ENCODE measurements around the gene SLC22A15. TPM values are rescaled to one million over a fixed set of nuclear protein-coding genes. Genes with fewer than 3 reads are reported as not detected.
"Not testable (repeated sequence)": the region's sequence is repeated elsewhere in the genome, so short reads cannot be mapped to it uniquely, and the experiment has no call there.

The SLC22A15 gene
- total RNA-seq, 1 donor from 2014 or later = 4.5 TPM

DNA sequence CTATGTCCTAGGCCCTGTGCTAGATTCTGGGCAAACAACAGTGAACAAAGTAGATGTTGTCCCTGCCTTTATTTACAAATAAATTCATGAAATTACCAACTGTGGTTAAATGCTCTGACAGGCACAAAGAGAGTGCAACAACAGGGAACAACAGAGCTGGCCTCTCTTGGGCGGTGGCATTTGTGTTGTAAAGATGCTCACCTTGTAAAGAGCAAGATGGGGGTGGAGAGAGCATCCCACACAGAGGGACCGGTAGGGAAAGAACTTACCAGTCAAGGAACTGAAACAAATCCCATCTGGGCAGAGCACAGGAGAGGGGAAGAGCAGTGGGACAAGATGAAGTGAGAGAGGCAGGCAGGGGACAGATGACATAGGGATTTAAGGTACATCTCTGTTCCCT lies 21.6 kb upstream of the SLC22A15 start:
- H3K36me3 Mint-ChIP-seq (ENCODE audit: unreplicated experiment) = no peaks in the 10 kb centered on the region
- no peak overlapping the region for H3K4me3 Mint-ChIP-seq (ENCODE audit: unreplicated experiment)
- H3K27ac Mint-ChIP-seq (ENCODE audit: unreplicated experiment) = no peak overlapping the region
- DNase-seq (ENCODE audit: extremely low spot score, unreplicated experiment) = no peak
- H3K9me3 Mint-ChIP-seq (ENCODE audit: unreplicated experiment) = no peaks in the 10 kb centered on the region
- TF ChIP-seq, protein P1, sequence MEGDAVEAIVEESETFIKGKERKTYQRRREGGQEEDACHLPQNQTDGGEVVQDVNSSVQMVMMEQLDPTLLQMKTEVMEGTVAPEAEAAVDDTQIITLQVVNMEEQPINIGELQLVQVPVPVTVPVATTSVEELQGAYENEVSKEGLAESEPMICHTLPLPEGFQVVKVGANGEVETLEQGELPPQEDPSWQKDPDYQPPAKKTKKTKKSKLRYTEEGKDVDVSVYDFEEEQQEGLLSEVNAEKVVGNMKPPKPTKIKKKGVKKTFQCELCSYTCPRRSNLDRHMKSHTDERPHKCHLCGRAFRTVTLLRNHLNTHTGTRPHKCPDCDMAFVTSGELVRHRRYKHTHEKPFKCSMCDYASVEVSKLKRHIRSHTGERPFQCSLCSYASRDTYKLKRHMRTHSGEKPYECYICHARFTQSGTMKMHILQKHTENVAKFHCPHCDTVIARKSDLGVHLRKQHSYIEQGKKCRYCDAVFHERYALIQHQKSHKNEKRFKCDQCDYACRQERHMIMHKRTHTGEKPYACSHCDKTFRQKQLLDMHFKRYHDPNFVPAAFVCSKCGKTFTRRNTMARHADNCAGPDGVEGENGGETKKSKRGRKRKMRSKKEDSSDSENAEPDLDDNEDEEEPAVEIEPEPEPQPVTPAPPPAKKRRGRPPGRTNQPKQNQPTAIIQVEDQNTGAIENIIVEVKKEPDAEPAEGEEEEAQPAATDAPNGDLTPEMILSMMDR (IDR thresholded peaks at IDR 0.05) = no peak
- H3K27me3 Mint-ChIP-seq (ENCODE audit: unreplicated experiment) = peaks cover 35% of the 10 kb centered on the region
- no peaks in the 10 kb centered on the region for H3K4me1 Mint-ChIP-seq (ENCODE audit: unreplicated experiment)

DNA sequence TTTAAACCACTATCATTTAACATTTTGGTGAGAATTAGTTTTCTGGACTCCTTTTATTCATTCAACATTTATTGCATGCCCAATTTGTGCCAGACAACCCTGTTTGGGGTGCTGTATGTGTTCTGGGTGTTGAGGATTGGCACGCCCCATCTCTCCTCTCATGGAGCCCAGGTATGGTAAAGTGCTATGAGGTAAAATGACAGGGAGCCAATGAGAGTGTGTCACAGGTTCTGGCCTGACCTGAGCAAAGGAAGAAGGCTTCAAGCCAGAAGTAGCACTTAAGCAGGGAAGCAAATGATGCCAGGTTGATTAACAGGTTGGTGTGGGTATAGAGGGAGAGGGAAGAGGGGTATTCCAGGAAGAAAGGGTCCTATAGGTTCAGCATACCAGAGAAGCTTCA lies 21.1 kb upstream of the SLC22A15 start:
- Mint-ChIP-seq H3K27me3 (ENCODE audit: unreplicated experiment) (peaks cover 33% of the 10 kb centered on the region), H3K27ac (ENCODE audit: unreplicated experiment) (no peak overlapping the region), H3K4me3 (ENCODE audit: unreplicated experiment) (no peak overlapping the region), H3K36me3 (ENCODE audit: unreplicated experiment) (no peaks in the 10 kb centered on the region), H3K9me3 (ENCODE audit: unreplicated experiment) (no peaks in the 10 kb centered on the region), H3K4me1 (ENCODE audit: unreplicated experiment) (no peaks in the 10 kb centered on the region)
- DNase-seq (ENCODE audit: extremely low spot score, unreplicated experiment) = no peak
- TF ChIP-seq, protein P1 (IDR thresholded peaks at IDR 0.05) = no peak

DNA sequence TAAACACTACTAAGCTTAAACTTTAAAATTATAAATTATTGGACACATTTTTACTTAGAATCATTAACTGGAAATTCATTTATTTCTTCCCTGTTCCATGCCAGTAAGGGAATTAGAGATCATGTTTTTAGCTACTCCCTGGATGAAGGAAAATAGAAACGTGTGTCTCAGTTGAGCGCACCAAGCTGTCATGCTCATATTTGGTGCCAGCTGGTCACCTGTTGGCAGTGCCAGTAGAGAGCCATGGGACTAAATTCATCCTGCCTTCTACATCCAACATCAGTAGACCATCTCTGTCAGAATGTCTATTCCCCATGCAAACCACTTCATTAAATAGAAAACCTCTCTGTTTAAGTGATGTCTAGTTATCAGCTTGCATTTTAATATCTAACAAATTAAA lies 17.4 kb upstream of the SLC22A15 start:
- DNase-seq (ENCODE audit: extremely low spot score, unreplicated experiment) = no peak
- no peaks in the 10 kb centered on the region for H3K9me3 Mint-ChIP-seq (ENCODE audit: unreplicated experiment)
- H3K27me3 Mint-ChIP-seq (ENCODE audit: unreplicated experiment) = peaks cover 46% of the 10 kb centered on the region
- TF ChIP-seq, protein P1 (IDR thresholded peaks at IDR 0.05) = no peak
- no peaks in the 10 kb centered on the region for H3K4me1 Mint-ChIP-seq (ENCODE audit: unreplicated experiment)
- no peak overlapping the region for H3K27ac Mint-ChIP-seq (ENCODE audit: unreplicated experiment)
- no peak overlapping the region for H3K4me3 Mint-ChIP-seq (ENCODE audit: unreplicated experiment)
- H3K36me3 Mint-ChIP-seq (ENCODE audit: unreplicated experiment) = no peaks in the 10 kb centered on the region

DNA sequence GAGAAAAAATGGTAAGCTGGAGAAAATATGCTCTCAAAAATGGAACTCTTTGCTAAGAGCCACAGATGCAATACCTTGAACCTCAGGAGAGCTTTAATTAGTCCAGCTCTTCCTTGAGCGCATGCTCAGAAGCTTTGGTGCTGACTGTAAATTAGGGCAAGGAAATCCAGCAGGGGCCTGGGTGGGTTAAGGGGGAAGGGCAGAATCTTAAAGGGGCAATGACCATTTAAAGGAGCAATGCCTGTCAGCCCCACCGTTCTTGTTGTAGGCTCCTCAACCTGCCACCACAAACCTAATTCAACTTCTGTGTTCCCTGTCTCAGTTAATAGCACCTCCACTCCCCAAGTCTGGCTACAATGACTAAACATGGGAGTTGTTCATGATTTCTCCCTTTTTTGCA lies 6.8 kb upstream of the SLC22A15 start:
- H3K9me3 Mint-ChIP-seq (ENCODE audit: unreplicated experiment) = peaks cover 6% of the 10 kb centered on the region
- DNase-seq (ENCODE audit: extremely low spot score, unreplicated experiment) = no peak
- no peaks in the 10 kb centered on the region for H3K4me1 Mint-ChIP-seq (ENCODE audit: unreplicated experiment)
- no peak overlapping the region for H3K27ac Mint-ChIP-seq (ENCODE audit: unreplicated experiment)
- H3K4me3 Mint-ChIP-seq (ENCODE audit: unreplicated experiment) = no peak overlapping the region
- TF ChIP-seq, protein P1 (IDR thresholded peaks at IDR 0.05) = no peak
- no peaks in the 10 kb centered on the region for H3K36me3 Mint-ChIP-seq (ENCODE audit: unreplicated experiment)
- H3K27me3 Mint-ChIP-seq (ENCODE audit: unreplicated experiment) = peaks cover 44% of the 10 kb centered on the region

DNA sequence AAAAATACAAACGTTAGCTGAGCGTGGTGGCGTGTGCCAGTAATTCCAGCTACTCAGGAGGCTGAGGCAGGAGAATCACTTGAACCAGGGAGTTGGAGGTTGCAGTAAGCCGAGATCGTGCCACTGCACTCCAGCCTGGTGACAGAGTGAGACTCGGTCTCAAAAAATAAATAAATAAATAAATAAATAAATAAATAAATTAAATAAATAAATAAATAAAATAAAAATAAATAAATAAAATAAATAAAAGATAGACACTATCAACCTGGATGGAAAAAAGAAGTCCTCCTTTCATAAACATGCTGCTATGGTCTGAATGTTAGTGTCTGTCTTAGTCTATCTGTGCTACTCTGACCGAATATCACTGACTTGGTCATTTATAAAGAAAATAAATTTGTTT lies 4.5 kb upstream of the SLC22A15 start:
- peaks cover 24% of the 10 kb centered on the region for H3K27me3 Mint-ChIP-seq (ENCODE audit: unreplicated experiment)
- H3K9me3 Mint-ChIP-seq (ENCODE audit: unreplicated experiment); H3K4me1 Mint-ChIP-seq (ENCODE audit: unreplicated experiment); H3K36me3 Mint-ChIP-seq (ENCODE audit: unreplicated experiment); H3K4me3 Mint-ChIP-seq (ENCODE audit: unreplicated experiment); DNase-seq (ENCODE audit: extremely low spot score, unreplicated experiment); H3K27ac Mint-ChIP-seq (ENCODE audit: unreplicated experiment): not testable (repeated sequence)

DNA sequence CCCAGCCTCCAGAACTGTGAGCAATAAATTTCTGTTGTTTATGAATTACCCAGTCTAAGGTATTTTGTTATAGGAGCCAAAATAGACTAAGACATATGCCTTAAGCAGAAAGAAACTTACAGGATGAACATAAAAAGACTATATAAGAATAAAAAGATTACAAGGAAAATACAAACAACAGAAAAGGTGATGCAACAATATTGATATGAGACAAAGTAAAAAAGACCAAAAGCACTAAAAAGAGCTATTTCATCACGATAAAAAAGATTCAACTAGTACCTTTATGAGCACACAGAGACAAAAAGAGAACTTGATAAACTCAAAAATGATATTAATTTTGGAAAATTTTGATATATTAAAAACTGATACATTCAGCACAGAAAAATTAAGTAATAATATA lies 3.2 kb upstream of the SLC22A15 start:
- Mint-ChIP-seq H3K36me3 (ENCODE audit: unreplicated experiment) (no peaks in the 10 kb centered on the region), H3K27me3 (ENCODE audit: unreplicated experiment) (peaks cover 17% of the 10 kb centered on the region), H3K4me1 (ENCODE audit: unreplicated experiment) (peaks cover 15% of the 10 kb centered on the region), H3K4me3 (ENCODE audit: unreplicated experiment) (no peak overlapping the region), H3K9me3 (ENCODE audit: unreplicated experiment) (no peaks in the 10 kb centered on the region), H3K27ac (ENCODE audit: unreplicated experiment) (no peak overlapping the region)
- TF ChIP-seq, protein P1 (IDR thresholded peaks at IDR 0.05) = no peak
- no peak for DNase-seq (ENCODE audit: extremely low spot score, unreplicated experiment)

Data from osteocyte (in vitro differentiated cells).